Measurements from ENCODE around the gene PDILT. TPM values are rescaled to one million over a fixed set of nuclear protein-coding genes. Genes with fewer than 3 reads are reported as not detected.

PDILT gene
- total RNA-seq, 1 donor from 2014 or later: not detected

DNA sequence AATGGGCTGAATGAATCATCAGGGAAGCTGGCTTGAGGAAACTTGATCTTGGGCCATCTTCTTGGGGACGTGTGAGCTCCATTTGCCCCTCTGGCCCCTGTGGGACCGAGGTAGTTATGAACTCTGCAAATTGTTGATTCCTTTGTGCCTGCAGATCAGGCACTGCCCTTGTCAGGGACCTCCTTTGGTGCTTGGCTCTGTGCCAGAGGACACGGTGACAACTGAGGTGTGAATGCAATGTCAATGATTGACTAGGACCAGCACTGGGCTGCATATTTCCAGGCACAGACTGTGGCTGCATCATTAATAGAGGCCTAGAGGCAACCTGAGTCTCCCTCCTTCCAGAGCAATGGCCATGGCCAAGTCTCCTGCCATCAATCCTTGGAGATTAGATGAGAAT, 23.8 kb downstream of the PDILT start:
- Mint-ChIP-seq H3K4me1 (ENCODE audit: low read depth, unreplicated experiment) (no peaks in the 10 kb centered on the region), H3K27ac (ENCODE audit: unreplicated experiment) (no peak overlapping the region), H3K4me3 (ENCODE audit: unreplicated experiment) (no peak overlapping the region), H3K9me3 (ENCODE audit: unreplicated experiment) (peaks cover 3% of the 10 kb centered on the region), H3K27me3 (ENCODE audit: unreplicated experiment) (no peaks in the 10 kb centered on the region), H3K36me3 (ENCODE audit: unreplicated experiment) (no peaks in the 10 kb centered on the region)
- DNase-seq: no peak
- TF ChIP-seq, protein P1, sequence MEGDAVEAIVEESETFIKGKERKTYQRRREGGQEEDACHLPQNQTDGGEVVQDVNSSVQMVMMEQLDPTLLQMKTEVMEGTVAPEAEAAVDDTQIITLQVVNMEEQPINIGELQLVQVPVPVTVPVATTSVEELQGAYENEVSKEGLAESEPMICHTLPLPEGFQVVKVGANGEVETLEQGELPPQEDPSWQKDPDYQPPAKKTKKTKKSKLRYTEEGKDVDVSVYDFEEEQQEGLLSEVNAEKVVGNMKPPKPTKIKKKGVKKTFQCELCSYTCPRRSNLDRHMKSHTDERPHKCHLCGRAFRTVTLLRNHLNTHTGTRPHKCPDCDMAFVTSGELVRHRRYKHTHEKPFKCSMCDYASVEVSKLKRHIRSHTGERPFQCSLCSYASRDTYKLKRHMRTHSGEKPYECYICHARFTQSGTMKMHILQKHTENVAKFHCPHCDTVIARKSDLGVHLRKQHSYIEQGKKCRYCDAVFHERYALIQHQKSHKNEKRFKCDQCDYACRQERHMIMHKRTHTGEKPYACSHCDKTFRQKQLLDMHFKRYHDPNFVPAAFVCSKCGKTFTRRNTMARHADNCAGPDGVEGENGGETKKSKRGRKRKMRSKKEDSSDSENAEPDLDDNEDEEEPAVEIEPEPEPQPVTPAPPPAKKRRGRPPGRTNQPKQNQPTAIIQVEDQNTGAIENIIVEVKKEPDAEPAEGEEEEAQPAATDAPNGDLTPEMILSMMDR (IDR thresholded peaks at IDR 0.05; ENCODE audit: partially characterized antibody, unreplicated experiment): no peak

GRCh38 chr16:20377181-20377580, 27.4 kb downstream of the PDILT start:
- Mint-ChIP-seq H3K36me3 (ENCODE audit: unreplicated experiment) (no peaks in the 10 kb centered on the region), H3K9me3 (ENCODE audit: unreplicated experiment) (no peaks in the 10 kb centered on the region), H3K4me1 (ENCODE audit: low read depth, unreplicated experiment) (no peaks in the 10 kb centered on the region), H3K27ac (ENCODE audit: unreplicated experiment) (no peak overlapping the region), H3K4me3 (ENCODE audit: unreplicated experiment) (no peak overlapping the region), H3K27me3 (ENCODE audit: unreplicated experiment) (no peaks in the 10 kb centered on the region)
- DNase-seq: no peak
- TF ChIP-seq, protein P1 (IDR thresholded peaks at IDR 0.05; ENCODE audit: partially characterized antibody, unreplicated experiment): no peak

GRCh38 chr16:20372701-20373100, 31.8 kb downstream of the PDILT start:
- Mint-ChIP-seq H3K27me3 (ENCODE audit: unreplicated experiment) (peaks cover 4% of the 10 kb centered on the region), H3K4me1 (ENCODE audit: low read depth, unreplicated experiment) (no peaks in the 10 kb centered on the region), H3K9me3 (ENCODE audit: unreplicated experiment) (no peaks in the 10 kb centered on the region)

DNA sequence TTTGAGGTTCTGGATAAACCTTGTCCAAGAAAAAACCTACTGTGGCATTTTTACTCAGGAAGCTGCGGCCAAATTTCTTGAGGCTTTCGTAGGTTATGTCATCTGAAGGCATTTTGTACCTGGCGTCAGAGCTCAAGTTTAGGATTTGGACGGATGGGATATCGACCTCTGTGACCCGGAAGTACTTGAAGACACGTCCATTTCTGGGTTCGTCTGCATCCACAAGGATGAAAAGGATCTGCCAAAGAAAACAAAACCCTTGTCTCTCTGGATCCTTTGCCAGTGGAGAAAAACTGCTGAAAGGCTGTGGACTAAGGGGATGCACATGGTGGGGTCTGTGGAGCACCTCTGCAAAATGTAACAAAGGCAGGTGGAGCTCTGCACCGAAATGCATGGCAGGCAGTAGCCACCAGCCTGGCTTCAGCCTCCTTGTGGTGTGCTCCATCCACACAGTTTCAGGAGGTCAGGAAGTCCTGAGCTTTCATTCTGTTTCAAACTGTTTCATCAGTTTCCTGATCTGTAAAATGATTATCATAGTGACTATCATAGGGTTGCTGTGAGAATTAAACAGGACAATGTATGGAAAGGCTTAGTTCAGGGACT, 35.0 kb downstream of the PDILT start:
- no peaks in the 10 kb centered on the region for H3K36me3 Mint-ChIP-seq (ENCODE audit: unreplicated experiment)
- peaks cover 4% of the 10 kb centered on the region for H3K27me3 Mint-ChIP-seq (ENCODE audit: unreplicated experiment)
- H3K27ac Mint-ChIP-seq (ENCODE audit: unreplicated experiment): no peak overlapping the region
- TF ChIP-seq, protein P1 (IDR thresholded peaks at IDR 0.05; ENCODE audit: partially characterized antibody, unreplicated experiment): no peak
- H3K4me1 Mint-ChIP-seq (ENCODE audit: low read depth, unreplicated experiment): no peaks in the 10 kb centered on the region
- no peak for DNase-seq
- no peak overlapping the region for H3K4me3 Mint-ChIP-seq (ENCODE audit: unreplicated experiment)
- no peaks in the 10 kb centered on the region for H3K9me3 Mint-ChIP-seq (ENCODE audit: unreplicated experiment)

More at GRCh38 chr16:20372701-20373100, 31.8 kb downstream of the PDILT start:
- Mint-ChIP-seq H3K36me3 (ENCODE audit: unreplicated experiment) (no peaks in the 10 kb centered on the region), H3K4me3 (ENCODE audit: unreplicated experiment) (no peak overlapping the region), H3K27ac (ENCODE audit: unreplicated experiment) (no peak overlapping the region)
- DNase-seq: no peak
- TF ChIP-seq, protein P1 (IDR thresholded peaks at IDR 0.05; ENCODE audit: partially characterized antibody, unreplicated experiment): no peak

DNA sequence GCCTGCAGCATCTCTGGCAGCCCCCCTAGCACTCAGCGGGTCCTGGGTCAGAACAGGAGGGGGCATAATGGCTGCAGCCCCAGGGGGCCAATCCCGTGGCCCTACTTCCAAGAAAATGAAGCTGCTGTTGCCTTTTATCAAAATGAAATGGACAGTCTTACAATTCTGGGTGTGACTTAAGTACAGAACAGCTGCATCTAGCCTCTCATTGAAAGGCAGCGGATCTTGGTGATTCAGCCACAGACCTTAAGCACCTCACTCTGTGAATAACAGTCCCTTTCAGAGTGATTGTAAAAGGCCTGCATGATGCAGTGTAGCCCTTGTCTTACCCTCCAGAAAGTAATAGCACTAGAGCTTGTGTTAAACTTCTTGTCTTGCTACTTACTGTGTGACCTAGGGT, 40.5 kb downstream of the PDILT start:
- H3K4me3 Mint-ChIP-seq (ENCODE audit: unreplicated experiment): no peak overlapping the region
- peaks cover 1% of the 10 kb centered on the region for H3K27me3 Mint-ChIP-seq (ENCODE audit: unreplicated experiment)
- no peak for DNase-seq
- no peak overlapping the region for H3K27ac Mint-ChIP-seq (ENCODE audit: unreplicated experiment)
- no peaks in the 10 kb centered on the region for H3K36me3 Mint-ChIP-seq (ENCODE audit: unreplicated experiment)
- no peaks in the 10 kb centered on the region for H3K4me1 Mint-ChIP-seq (ENCODE audit: low read depth, unreplicated experiment)
- TF ChIP-seq, protein P1 (IDR thresholded peaks at IDR 0.05; ENCODE audit: partially characterized antibody, unreplicated experiment): no peak
- no peaks in the 10 kb centered on the region for H3K9me3 Mint-ChIP-seq (ENCODE audit: unreplicated experiment)
